Esophagus (tissue), 2 donors: Measurements from ENCODE around the gene ATXN7L2. TPM values are rescaled to one million over a fixed set of nuclear protein-coding genes. Genes with fewer than 3 reads are reported as not detected.

Experiments
- H3K27ac ChIP-seq, 2 donors: one replicate each; pipeline ENCODE4 v1.5.1; 2013; ENCODE audit warnings: low read depth in 2 of 2, mild to moderate bottlenecking in 2 of 2, inconsistent platforms in 1 of 2, low read length in 1 of 2, moderate library complexity in 1 of 2
- H3K27me3 ChIP-seq, 2 donors: one replicate each; pipeline ENCODE4 v1.6.1; 2013; ENCODE audit warnings: low read length in 2 of 2, control low read depth in 1 of 2, mild to moderate bottlenecking in 1 of 2; ENCODE audit not compliant: insufficient read depth in 2 of 2, control insufficient read depth in 1 of 2
- H3K36me3 ChIP-seq, 2 donors: one replicate each; pipeline ENCODE4 v1.6.1; 2013; ENCODE audit warnings: low read length in 1 of 2; ENCODE audit not compliant: control insufficient read depth in 2 of 2, insufficient read depth in 2 of 2
- H3K4me1 ChIP-seq, 2 donors: one replicate each; pipeline ENCODE4 v1.6.1; 2013; ENCODE audit warnings: low read length in 1 of 2; ENCODE audit not compliant: control insufficient read depth in 2 of 2, insufficient read depth in 2 of 2
- H3K4me3 ChIP-seq, 2 donors: one replicate each; pipeline ENCODE4 v1.5.1; 2013; ENCODE audit warnings: low read length in 2 of 2, mild to moderate bottlenecking in 2 of 2, low read depth in 1 of 2, moderate library complexity in 1 of 2
- H3K9me3 ChIP-seq, 2 donors: one replicate each; pipeline ENCODE4 v1.6.1; 2013; ENCODE audit warnings: mild to moderate bottlenecking in 2 of 2, low read depth in 1 of 2, low read length in 1 of 2, moderate library complexity in 1 of 2; ENCODE audit not compliant: control insufficient read depth in 2 of 2, insufficient read depth in 1 of 2
- WGBS, 2 donors: extraction: QIAGEN DNeasy Blood & Tissue Kit; methylation state at CpG; one replicate each; pipeline ENCODE4 v1.1.7; 2013; 5-methylcytosine and 5-hydroxymethylcytosine counted together
- polyA plus RNA-seq, 2 donors: library from polyadenylated mRNA; stranded (reverse); fragments of 200-250 nt; gene quantifications; one replicate each; pipeline ENCODE4 v1.2.3, GENCODE V29; 2013
- donor health status: healthy with polysubstance abuse.
- donor health status: Bipolar disorder and iron deficiency.

ATXN7L2 gene
- polyA plus RNA-seq, 2 donors = 3.6 to 6.4 TPM

GRCh38 chr1:109538827-109539555 is 55.3 kb downstream of the ATXN7L2 start:
- Histone ChIP-seq H3K4me1 (no peaks in the 10 kb centered on the region), H3K27ac (no peak overlapping the region), H3K4me3 (no peak overlapping the region), H3K27me3 (no peaks in the 10 kb centered on the region), H3K9me3 (no peaks in the 10 kb centered on the region), H3K36me3 (no peaks in the 10 kb centered on the region)
- WGBS, 2 donors = 92 to 93% methylated on average over 9 of the region's 9 CpGs

- Histone ChIP-seq H3K27me3 (no peaks in the 10 kb centered on the region), H3K4me1 (no peaks in the 10 kb centered on the region), H3K9me3 (no peaks in the 10 kb centered on the region), H3K36me3 (no peaks in the 10 kb centered on the region), H3K27ac (no peak within 1 kb of the TSS), H3K4me3 (no peak within 1 kb of the TSS)
- 56 to 67% methylated on average over 7 of the region's 7 CpGs for WGBS, 2 donors
Observed at GRCh38 chr1:109539676-109540075, 56.0 kb downstream of the ATXN7L2 start, which contains the start of gene GPR61. GPR61 (plus strand) TSS chr1:109539872; CDS start chr1:109543023, 3,151 bp downstream.

- WGBS, 2 donors = 79 to 80% methylated on average over 3 of the region's 3 CpGs
- Histone ChIP-seq H3K36me3 (no peaks in the 10 kb centered on the region), H3K9me3 (no peaks in the 10 kb centered on the region), H3K4me1 (no peaks in the 10 kb centered on the region), H3K27ac (no peak overlapping the region), H3K4me3 (no peak overlapping the region), H3K27me3 (no peaks in the 10 kb centered on the region)
Observed at GRCh38 chr1:109541102-109541501, 57.4 kb downstream of the ATXN7L2 start.

Other genes starting within 250 kb of the ATXN7L2 start
- gene CELSR2, start 234.4 kb upstream of the ATXN7L2 start, polyA plus RNA-seq = 10 to 100 TPM; 17.4 to 19.4 TPM
- gene PSRC1, start 200.8 kb upstream of the ATXN7L2 start, polyA plus RNA-seq = 10 to 100 TPM in 1 of 2 donors, 1 to 10 TPM in 1; 6.3 to 10.4 TPM
- gene MYBPHL, start 176.9 kb upstream of the ATXN7L2 start, polyA plus RNA-seq = under 1 TPM; 0.08 to 0.14 TPM
- 10 to 100 TPM; 25.3 to 34.9 TPM for gene SORT1, start 86.0 kb upstream of the ATXN7L2 start, polyA plus RNA-seq
- gene PSMA5, start 57.5 kb upstream of the ATXN7L2 start, polyA plus RNA-seq = 10 to 100 TPM; 19.5 to 63.6 TPM
- gene SYPL2, start 17.4 kb upstream of the ATXN7L2 start, polyA plus RNA-seq = under 1 TPM; 0.16 to 0.38 TPM
- 1 to 10 TPM; 3.7 to 4.8 TPM for gene CYB561D1, start 10.2 kb downstream of the ATXN7L2 start, polyA plus RNA-seq
- gene AMIGO1, start 25.8 kb downstream of the ATXN7L2 start, polyA plus RNA-seq = 1 to 10 TPM in 1 of 2 donors, under 1 TPM in 1; 0.71 to 1.6 TPM
- under 1 TPM in 1 of 2 donors, not detected in 1; 0.06 TPM for gene GPR61, start 56.0 kb downstream of the ATXN7L2 start, polyA plus RNA-seq
- gene GNAI3, start 64.7 kb downstream of the ATXN7L2 start, polyA plus RNA-seq = 1 to 10 TPM; 3.5 to 6.8 TPM
- gene GNAT2, start 135.7 kb downstream of the ATXN7L2 start, polyA plus RNA-seq = not detected
- gene AMPD2, start 135.9 kb downstream of the ATXN7L2 start, polyA plus RNA-seq = 10 to 100 TPM; 15.7 to 16.3 TPM
- gene GSTM4, start 172.2 kb downstream of the ATXN7L2 start, polyA plus RNA-seq = 10 to 100 TPM; 22.9 to 26.4 TPM
- gene GSTM2, start 184.2 kb downstream of the ATXN7L2 start, polyA plus RNA-seq = 100 to 1,000 TPM in 1 of 2 donors, 10 to 100 TPM in 1; 52.0 to 130 TPM
- gene GSTM1, start 203.9 kb downstream of the ATXN7L2 start, polyA plus RNA-seq = 100 to 1,000 TPM; 125 to 132 TPM
- gene GSTM5, start 228.3 kb downstream of the ATXN7L2 start, polyA plus RNA-seq = 1 to 10 TPM; 1.6 to 2.2 TPM